ENCODE data around the gene TPM1.

GRCh38 chr15:63004211-63004610 lies 38.3 kb upstream of the TPM1 start:
- TF ChIP-seq CTCF (IDR thresholded peaks at IDR 0.05): no peak
- no peak for TF ChIP-seq REST (IDR thresholded peaks at IDR 0.05; ENCODE audit: insufficient read depth in 1 of 2, low read depth in 2 of 2, low read length in 1 of 2)
- TF ChIP-seq TCF7L2 (IDR thresholded peaks at IDR 0.05; ENCODE audit: low read depth, low read length): no peak
- no peak for TF ChIP-seq POLR2AphosphoS5 (IDR thresholded peaks at IDR 0.05; ENCODE audit: low read depth, low read length)

Measured in Panc1 (cell line).